ENCODE data around the gene RSRP1. TPM values are rescaled to one million over a fixed set of nuclear protein-coding genes. Genes with fewer than 3 reads are reported as not detected.

RSRP1 gene
- total and polyA plus RNA-seq, 2 of the 13 experiments (the other 11 are each of a cell fraction or from before 2014, with no cell fraction given): 43.9 to 52.8 TPM

GRCh38 chr1:25239681-25240541 is 7.3 kb downstream of the RSRP1 start (continued):
- peak; percentile 46; the same call in 1 of the 2 replicates for TF ChIP-seq NFAT5 (CRISPR knock-in tag; IDR thresholded peaks at IDR 0.05)
- no peak for TF ChIP-seq FOSL2 (CRISPR knock-in tag; IDR thresholded peaks at IDR 0.05)
- peak; percentile 61 for TF ChIP-seq TAF1 (CRISPR knock-in tag; IDR thresholded peaks at IDR 0.05)
- peak; percentile 94 for TF ChIP-seq GABPB1 (CRISPR knock-in tag; IDR thresholded peaks at IDR 0.05)
- peak; percentile 29; the same call in 1 of the 2 replicates for TF ChIP-seq SP5 (CRISPR knock-in tag; IDR thresholded peaks at IDR 0.05; ENCODE audit: borderline replicate concordance, low read depth)
- TF ChIP-seq ZNF720 (CRISPR knock-in tag; IDR thresholded peaks at IDR 0.05): no peak
- no peak for TF ChIP-seq ATRX (CRISPR knock-in tag; IDR thresholded peaks at IDR 0.05; ENCODE audit: borderline replicate concordance)
